GM23248 (cell line): ENCODE data around the gene NELFB. TPM values are rescaled to one million over a fixed set of nuclear protein-coding genes. Genes with fewer than 3 reads are reported as not detected.

Source experiments
- DNase-seq: peaks from one replicate; pipeline ENCODE4 v3.0.0-alpha.2; 2015
- H2AFZ ChIP-seq: fragments of 200-600 bp; sonication (generic); 2 replicates; pipeline ENCODE4 v1.6.1; 2016; ENCODE audit warnings: antibody characterized with exemption
- H3F3A ChIP-seq: fragments of 200-600 bp; sonication (generic); 2 replicates; pipeline ENCODE4 v1.6.1; 2016; ENCODE audit warnings: mild to moderate bottlenecking, antibody characterized with exemption, mixed run types; ENCODE audit not compliant: insufficient read depth
- H3K27ac ChIP-seq: fragments of 200-600 bp; sonication (generic); 2 replicates; pipeline ENCODE4 v1.5.1; 2016; ENCODE audit warnings: mild to moderate bottlenecking
- H3K27me3 ChIP-seq: fragments of 200-600 bp; sonication (generic); replicated peaks from 2 replicates; pipeline ENCODE4 v1.6.1; 2016; ENCODE audit warnings: mild to moderate bottlenecking; ENCODE audit not compliant: insufficient read depth
- H3K36me3 ChIP-seq: fragments of 200-600 bp; sonication (generic); 2 replicates; pipeline ENCODE4 v1.6.1; 2016; ENCODE audit warnings: low read depth, mild to moderate bottlenecking
- H3K4me1 ChIP-seq: fragments of 200-600 bp; sonication (generic); 2 replicates; pipeline ENCODE4 v1.6.1; 2016; ENCODE audit warnings: mild to moderate bottlenecking; ENCODE audit not compliant: insufficient read depth
- H3K4me2 ChIP-seq: fragments of 200-600 bp; sonication (generic); one replicate; pipeline ENCODE4 v1.6.1; 2016; ENCODE audit warnings: mild to moderate bottlenecking; ENCODE audit not compliant: unreplicated experiment
- H3K4me3 ChIP-seq: fragments of 200-600 bp; sonication (generic); 2 replicates; pipeline ENCODE4 v1.5.1; 2016; ENCODE audit warnings: mild to moderate bottlenecking
- H3K79me2 ChIP-seq: fragments of 200-600 bp; sonication (generic); 2 replicates; pipeline ENCODE4 v1.6.1; 2016; ENCODE audit warnings: mild to moderate bottlenecking; ENCODE audit not compliant: insufficient read depth
- H3K9ac ChIP-seq: fragments of 200-600 bp; sonication (generic); 2 replicates; pipeline ENCODE4 v1.6.1; 2016; ENCODE audit warnings: mild to moderate bottlenecking
- H3K9me2 ChIP-seq: fragments of 200-600 bp; sonication (generic); 2 replicates; pipeline ENCODE4 v1.6.1; 2016; ENCODE audit warnings: mixed run types, mild to moderate bottlenecking, moderate library complexity; ENCODE audit not compliant: insufficient read depth
- H3K9me3 ChIP-seq: fragments of 200-600 bp; sonication (generic); one replicate; pipeline ENCODE4 v1.6.1; 2017; ENCODE audit warnings: low read depth
- H4K20me1 ChIP-seq: fragments of 200-600 bp; sonication (generic); 2 replicates; pipeline ENCODE4 v1.6.0; 2016; ENCODE audit not compliant: insufficient read depth
- EZH2 ChIP-seq: fragments of 200-600 bp; sonication (generic); IDR thresholded peaks from 2 replicates; pipeline ENCODE4 v1.6.1; 2018; ENCODE audit warnings: antibody characterized with exemption, mild to moderate bottlenecking; ENCODE audit not compliant: insufficient read depth, poor library complexity, severe bottlenecking
- EZH2phosphoT487 ChIP-seq: fragments of 200-600 bp; sonication (generic); IDR thresholded peaks from 2 replicates; pipeline ENCODE4 v1.6.1; 2018; ENCODE audit warnings: antibody characterized with exemption, moderate library complexity, mild to moderate bottlenecking, low read depth; ENCODE audit not compliant: insufficient read depth
- WGBS, 2 experiments: methylation state at CpG; one replicate each; pipeline ENCODE4 v1.1.6; 2015 to 2017; ENCODE audit warnings: low lambda C conversion rate in 2 of 2, low coverage in 1 of 2; ENCODE audit errors: missing lambda C conversion rate in 2 of 2; 5-methylcytosine and 5-hydroxymethylcytosine counted together
- in situ Hi-C: fragments of 300-500 bp; cut with MboI; formaldehyde crosslinking; loops from 2 replicates; pipeline ENCODE4 v1.15.0; 2020
- polyA plus RNA-seq: library from polyadenylated mRNA; unstranded; fragments of >200 nt; fragmentation: Nextera tagmentation; extraction: Ambion mirVana; gene quantifications from 2 replicates; pipeline ENCODE4 v1.2.1, GENCODE V29; 2016
- total RNA-seq: library from RNA; depleted of rRNA; stranded (reverse); fragments of >200 nt; shearing (Covaris generic); gene quantifications from 2 replicates; pipeline ENCODE4 v1.2.3, GENCODE V29; 2014

Gene NELFB
- total and polyA plus RNA-seq, 2 experiments from 2014 or later: 34.4 to 65.0 TPM

- Histone ChIP-seq H3K27me3 (no peaks in the 10 kb centered on the region), H3F3A (no peaks in the 10 kb centered on the region), H3K4me2 (no peak overlapping the region), H3K36me3 (no peaks in the 10 kb centered on the region), H3K4me3 (no peak overlapping the region), H4K20me1 (no peaks in the 10 kb centered on the region), H3K4me1 (no peaks in the 10 kb centered on the region), H3K9me3 (no peaks in the 10 kb centered on the region), H3K9ac (no peak overlapping the region), H3K79me2 (no peaks in the 10 kb centered on the region), H3K27ac (no peak overlapping the region), H2AFZ (no peak overlapping the region), H3K9me2 (no peaks in the 10 kb centered on the region)
- in situ Hi-C loops: no loop called here
- TF ChIP-seq EZH2phosphoT487: no peak
- no peak for TF ChIP-seq EZH2
- WGBS, 2 experiments: 73 to 83% methylated on average over 18 to 23 of the region's 23 CpGs
- no peak for DNase-seq
Measured at GRCh38 chr9:137231372-137232039, 23.6 kb upstream of the NELFB start.

GRCh38 chr9:137232101-137232500 lies 23.0 kb upstream of the NELFB start:
- whole genome bisulfite sequencing, 2 experiments: 54 to 65% methylated on average over 7 to 10 of the region's 10 CpGs
- H2AFZ ChIP-seq: no peak overlapping the region
- H3K4me3 ChIP-seq: no peak overlapping the region
- H3K79me2 ChIP-seq: no peaks in the 10 kb centered on the region
- H3K27me3 ChIP-seq: no peaks in the 10 kb centered on the region
- no peaks in the 10 kb centered on the region for H4K20me1 ChIP-seq
- H3K9me2 ChIP-seq: no peaks in the 10 kb centered on the region
- in situ Hi-C loops: no loop called here
- no peaks in the 10 kb centered on the region for H3K4me1 ChIP-seq
- H3F3A ChIP-seq: no peaks in the 10 kb centered on the region
- no peak overlapping the region for H3K9ac ChIP-seq
- no peaks in the 10 kb centered on the region for H3K9me3 ChIP-seq
- TF ChIP-seq EZH2phosphoT487 (no peak), EZH2 (no peak)
- H3K4me2 ChIP-seq: no peak overlapping the region
- no peaks in the 10 kb centered on the region for H3K36me3 ChIP-seq
- no peak overlapping the region for H3K27ac ChIP-seq
- no peak for DNase-seq

- DNase-seq: no peak
- Histone ChIP-seq H3F3A (no peaks in the 10 kb centered on the region), H3K9me3 (no peaks in the 10 kb centered on the region), H3K9me2 (no peaks in the 10 kb centered on the region), H3K4me3 (no peak overlapping the region), H3K36me3 (no peaks in the 10 kb centered on the region), H3K79me2 (0 out of 2 replicates have a peak, but pooled peaks cover 3% of the 10 kb centered on the region), H3K4me2 (no peak overlapping the region), H2AFZ (no peak overlapping the region), H3K9ac (no peak overlapping the region), H3K27me3 (no peaks in the 10 kb centered on the region), H3K4me1 (no peaks in the 10 kb centered on the region), H4K20me1 (no peaks in the 10 kb centered on the region), H3K27ac (no peak overlapping the region)
- in situ Hi-C loops: no loop called here
- 63 to 67% methylated on average over 21 to 23 of the region's 24 CpGs for whole genome bisulfite sequencing, 2 experiments
- TF ChIP-seq EZH2: no peak
- TF ChIP-seq EZH2phosphoT487: no peak
Measured at GRCh38 chr9:137232510-137232909, 22.6 kb upstream of the NELFB start.

- no peaks in the 10 kb centered on the region for H4K20me1 ChIP-seq
- H3K9me2 ChIP-seq: no peaks in the 10 kb centered on the region
- H3K36me3 ChIP-seq: no peaks in the 10 kb centered on the region
- H3K27ac ChIP-seq: no peak overlapping the region
- no peak overlapping the region for H3K4me2 ChIP-seq
- H3K27me3 ChIP-seq: no peaks in the 10 kb centered on the region
- no peak overlapping the region for H3K4me3 ChIP-seq
- DNase-seq: no peak
- H3F3A ChIP-seq: no peaks in the 10 kb centered on the region
- in situ Hi-C loops: no loop called here
- H3K4me1 ChIP-seq: no peaks in the 10 kb centered on the region
- no peaks in the 10 kb centered on the region for H3K9me3 ChIP-seq
- H3K79me2 ChIP-seq: peaks cover 9% of the 10 kb centered on the region
- no peak for TF ChIP-seq EZH2
- TF ChIP-seq EZH2phosphoT487: no peak
- H3K9ac ChIP-seq: no peak overlapping the region
- 59 to 63% methylated on average over 26 to 40 of the region's 40 CpGs for WGBS, 2 experiments
- no peak overlapping the region for H2AFZ ChIP-seq
Measured at GRCh38 chr9:137233143-137233980, 21.8 kb upstream of the NELFB start.
